Measurements from ENCODE around the gene HSF5. TPM values are rescaled to one million over a fixed set of nuclear protein-coding genes. Genes with fewer than 3 reads are reported as not detected.

Gene HSF5
- total and polyA plus RNA-seq, 8 donors: 0.18 TPM; not detected in 7

- peak overlapping the region in 4 of 5 donors; percentile 34 to 82 (median 58) for H3K27ac ChIP-seq
- DNase-seq: peak in 1 of 2 donors; percentile 54
- TF ChIP-seq EP300 (IDR thresholded peaks at IDR 0.05) (no peak), POLR2AphosphoS5 (IDR thresholded peaks at IDR 0.05) (no peak)
- no peaks in the 10 kb centered on the region for H3K9me3 ChIP-seq
- H3K36me3 ChIP-seq: no peaks in the 10 kb centered on the region
- 39 to 64% (median 44%) methylated on average over 3 of the region's 3 CpGs for WGBS, 5 donors
- intact Hi-C loops (cut with DNase I; ENCODE audit: low total_unique reads): no loop called here
- H3K27me3 ChIP-seq: no peaks in the 10 kb centered on the region
- H3K4me1 ChIP-seq: peaks cover 0 to 26% (median 11%) of the 10 kb centered on the region in 4 donors
- peak overlapping the region in 3 of 4 donors; percentile 26 to 43 (median 37) for H3K4me3 ChIP-seq
These were observed 73.6 kb downstream of the HSF5 start for GRCh38 chr17:58414596-58414997.

- no peak for TF ChIP-seq CTCF (IDR thresholded peaks at IDR 0.05)
- no peak for TF ChIP-seq POLR2A (IDR thresholded peaks at IDR 0.05)
- TF ChIP-seq POLR2AphosphoS5 (IDR thresholded peaks at IDR 0.05): no peak
- no peak for TF ChIP-seq EP300 (IDR thresholded peaks at IDR 0.05)
- Histone ChIP-seq H3K27ac (peak overlapping the region in 1 of 5 donors; percentile 33), H3K9me3 (no peaks in the 10 kb centered on the region), H3K4me1 (peaks cover 0 to 26% (median 11%) of the 10 kb centered on the region in 4 donors), H3K36me3 (no peaks in the 10 kb centered on the region), H3K27me3 (no peaks in the 10 kb centered on the region), H3K4me3 (peak overlapping the region in 1 of 4 donors; percentile 43)
- intact Hi-C loops (cut with DNase I; ENCODE audit: low total_unique reads): no loop called here
- WGBS, 5 donors: 24 to 53% (median 44%) methylated on average over 2 of the region's 2 CpGs
- no peak for DNase-seq
These were observed 74.5 kb downstream of the HSF5 start for GRCh38 chr17:58413684-58414083.

- DNase-seq: peak in 1 of 2 donors; percentile 41
- WGBS, 5 donors: 31 to 55% (median 34%) methylated on average over 3 of the region's 3 CpGs
- Histone ChIP-seq H3K27ac (no peak overlapping the region), H3K9me3 (no peaks in the 10 kb centered on the region), H3K27me3 (no peaks in the 10 kb centered on the region), H3K4me1 (peaks cover 0 to 25% (median 11%) of the 10 kb centered on the region in 4 donors), H3K36me3 (no peaks in the 10 kb centered on the region), H3K4me3 (peak overlapping the region in 1 of 4 donors; percentile 43)
- no peak for TF ChIP-seq CTCF (IDR thresholded peaks at IDR 0.05)
- TF ChIP-seq POLR2A (IDR thresholded peaks at IDR 0.05): no peak
- TF ChIP-seq POLR2AphosphoS5 (IDR thresholded peaks at IDR 0.05): peak in 2 of 3 donors; percentile 48 to 57
- TF ChIP-seq EP300 (IDR thresholded peaks at IDR 0.05): no peak
- intact Hi-C loops (cut with DNase I; ENCODE audit: low total_unique reads): no loop called here
These were observed 75.1 kb downstream of the HSF5 start for GRCh38 chr17:58412961-58413586.

GRCh38 chr17:58412064-58412703, 76.0 kb downstream of the HSF5 start:
- Histone ChIP-seq H3K27me3 (no peaks in the 10 kb centered on the region), H3K9me3 (no peaks in the 10 kb centered on the region), H3K27ac (peak overlapping the region in 1 of 5 donors; percentile 23), H3K4me1 (peaks cover 0 to 16% (median 8%) of the 10 kb centered on the region in 4 donors), H3K4me3 (no peak overlapping the region), H3K36me3 (no peaks in the 10 kb centered on the region)
- DNase-seq: no peak
- TF ChIP-seq EP300 (IDR thresholded peaks at IDR 0.05) (no peak), CTCF (IDR thresholded peaks at IDR 0.05) (no peak), POLR2A (IDR thresholded peaks at IDR 0.05) (no peak), POLR2AphosphoS5 (IDR thresholded peaks at IDR 0.05) (no peak)
- WGBS, 5 donors: 81 to 96% (median 95%) methylated on average over 1 of the region's 1 CpG
- intact Hi-C loops (cut with DNase I; ENCODE audit: low total_unique reads): no loop called here

Data from stomach (tissue), 9 donors.